OCI-LY1 (cell line): Measurements from ENCODE around the gene MYO1E.

Experiments used
- EZH2 ChIP-seq: fragments of 200-600 bp; sonication (generic), shearing (Covaris generic); IDR thresholded peaks from 2 replicates; pipeline ENCODE4 v1.8.0; 2017; ENCODE audit warnings: borderline replicate concordance, mixed run types, mild to moderate bottlenecking, antibody characterized with exemption, low read length, moderate library complexity, mixed read lengths
- TF ChIP-seq, protein P1 (sequence below): fragments of 200-600 bp; sonication (generic), shearing (Covaris generic); IDR thresholded peaks from 2 replicates; pipeline ENCODE4 v1.5.1; 2017; ENCODE audit warnings: mild to moderate bottlenecking, antibody characterized with exemption, low read length, moderate library complexity, mixed read lengths

DNA sequence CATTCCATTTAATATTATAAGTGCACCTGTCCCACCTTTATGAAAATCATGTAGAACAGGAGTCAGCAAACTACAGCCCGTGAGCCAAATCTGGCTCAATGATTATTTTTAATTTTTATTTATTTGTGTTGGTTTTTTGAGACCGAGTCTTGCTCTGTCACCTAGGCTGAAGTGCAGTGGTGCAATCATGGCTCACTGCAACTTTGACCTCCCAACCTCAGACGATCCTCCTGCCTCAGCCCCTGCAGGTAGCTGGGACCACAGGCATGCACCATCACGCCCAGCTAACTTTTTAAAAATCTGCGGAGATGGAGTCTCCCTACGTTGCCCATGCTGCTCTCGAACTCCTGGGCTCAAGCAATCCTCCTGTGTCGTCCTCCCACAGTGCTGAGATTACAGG is 42.0 kb downstream of the MYO1E start:
- TF ChIP-seq, protein P1, sequence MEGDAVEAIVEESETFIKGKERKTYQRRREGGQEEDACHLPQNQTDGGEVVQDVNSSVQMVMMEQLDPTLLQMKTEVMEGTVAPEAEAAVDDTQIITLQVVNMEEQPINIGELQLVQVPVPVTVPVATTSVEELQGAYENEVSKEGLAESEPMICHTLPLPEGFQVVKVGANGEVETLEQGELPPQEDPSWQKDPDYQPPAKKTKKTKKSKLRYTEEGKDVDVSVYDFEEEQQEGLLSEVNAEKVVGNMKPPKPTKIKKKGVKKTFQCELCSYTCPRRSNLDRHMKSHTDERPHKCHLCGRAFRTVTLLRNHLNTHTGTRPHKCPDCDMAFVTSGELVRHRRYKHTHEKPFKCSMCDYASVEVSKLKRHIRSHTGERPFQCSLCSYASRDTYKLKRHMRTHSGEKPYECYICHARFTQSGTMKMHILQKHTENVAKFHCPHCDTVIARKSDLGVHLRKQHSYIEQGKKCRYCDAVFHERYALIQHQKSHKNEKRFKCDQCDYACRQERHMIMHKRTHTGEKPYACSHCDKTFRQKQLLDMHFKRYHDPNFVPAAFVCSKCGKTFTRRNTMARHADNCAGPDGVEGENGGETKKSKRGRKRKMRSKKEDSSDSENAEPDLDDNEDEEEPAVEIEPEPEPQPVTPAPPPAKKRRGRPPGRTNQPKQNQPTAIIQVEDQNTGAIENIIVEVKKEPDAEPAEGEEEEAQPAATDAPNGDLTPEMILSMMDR, result no peak
- TF ChIP-seq EZH2, result no peak
